Activated gamma-delta T cell treated with anti-CD3 and anti-CD28 coated beads, Interleukin-2, amount 50 U/mL, for 16 hours (primary cell): ENCODE data around the gene PHF11.
"Not testable (repeated sequence)": the region's sequence is repeated elsewhere in the genome, so short reads cannot be mapped to it uniquely, and the experiment has no call there.

Experiments
- DNase-seq: peaks from one replicate; pipeline ENCODE4 v3.0.0-alpha.2; 2020; ENCODE audit warnings: low read depth

The PHF11 gene

GRCh38 chr13:49495783-49496762, at the start of gene PHF11:
Gene PHF11 (plus strand): TSS chr13:49495953. CDS start chr13:49496002, 49 bp downstream.
- DNase-seq: peak; percentile 80

- no peak for DNase-seq
Observed at GRCh38 chr13:49446473-49446872, 49.3 kb upstream of the PHF11 start.

GRCh38 chr13:49448753-49449152, 47.0 kb upstream of the PHF11 start:
- no peak for DNase-seq

- no peak for DNase-seq
Observed at GRCh38 chr13:49450105-49450819, 45.5 kb upstream of the PHF11 start.

- DNase-seq: no peak
Observed at GRCh38 chr13:49452725-49453457, 42.9 kb upstream of the PHF11 start.

- DNase-seq: no peak
Observed at GRCh38 chr13:49453465-49453864, 42.3 kb upstream of the PHF11 start.

- DNase-seq: no peak
Observed at GRCh38 chr13:49454388-49455006, 41.3 kb upstream of the PHF11 start.

- no peak for DNase-seq
Observed at GRCh38 chr13:49455007-49455398, 40.8 kb upstream of the PHF11 start.

GRCh38 chr13:49456156-49456555, 39.6 kb upstream of the PHF11 start:
- no peak for DNase-seq

- DNase-seq: no peak
Observed at GRCh38 chr13:49457221-49457620, 38.5 kb upstream of the PHF11 start.

- no peak for DNase-seq
Observed at GRCh38 chr13:49459580-49459979, 36.2 kb upstream of the PHF11 start.

- DNase-seq: no peak
Observed at GRCh38 chr13:49464085-49464484, 31.7 kb upstream of the PHF11 start.

GRCh38 chr13:49464621-49465325, 31.0 kb upstream of the PHF11 start:
- DNase-seq: no peak

- no peak for DNase-seq
Observed at GRCh38 chr13:49466292-49466838, 29.4 kb upstream of the PHF11 start.

- no peak for DNase-seq
Observed at GRCh38 chr13:49472186-49472585, 23.6 kb upstream of the PHF11 start.

- no peak for DNase-seq
Observed at GRCh38 chr13:49476529-49476928, 19.2 kb upstream of the PHF11 start.

GRCh38 chr13:49481788-49482187, 14.0 kb upstream of the PHF11 start:
- no peak for DNase-seq

GRCh38 chr13:49488563-49488962, 7.2 kb upstream of the PHF11 start:
- DNase-seq: no peak

GRCh38 chr13:49494645-49495044, 1.1 kb upstream of the PHF11 start:
- no peak for DNase-seq

GRCh38 chr13:49496837-49497236, 1.1 kb downstream of the PHF11 start:
- not testable (repeated sequence) for DNase-seq

GRCh38 chr13:49497272-49497671, 1.5 kb downstream of the PHF11 start:
- no peak for DNase-seq
